ENCODE measurements around the gene SLC6A9. TPM values are rescaled to one million over a fixed set of nuclear protein-coding genes. Genes with fewer than 3 reads are reported as not detected.

The SLC6A9 gene
- total RNA-seq, 1 experiment from 2014 or later, result 12.8 TPM

DNA sequence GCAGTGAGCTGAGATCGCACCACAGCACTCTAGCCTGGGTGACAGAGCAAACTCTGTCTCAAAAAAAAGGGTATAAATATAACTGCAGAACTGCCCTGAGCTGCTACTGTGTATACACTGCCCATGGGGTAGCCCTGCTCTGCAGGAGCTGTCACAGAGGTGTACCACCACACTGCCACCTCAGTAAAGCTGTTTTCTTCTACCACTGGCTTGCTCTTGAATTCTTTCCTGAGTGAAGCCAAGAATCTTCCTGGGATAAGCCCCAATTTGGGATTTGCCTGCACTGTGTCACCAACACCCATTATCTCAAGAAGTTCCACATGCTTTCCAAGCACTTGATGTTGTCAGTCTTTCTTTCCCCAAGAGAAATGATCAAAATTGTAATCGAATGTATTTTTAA lies 30.6 kb upstream of the SLC6A9 start:
- Histone ChIP-seq H3K4me1 (ENCODE audit: control insufficient read depth in 1 of 2, insufficient read depth in 2 of 2, low read length in 2 of 2) (peaks cover 0 to 13% of the 10 kb centered on the region in 2 experiments; a peak in 2 of 4 replicates), H4K20me1 (ENCODE audit: insufficient read depth) (no peaks in the 10 kb centered on the region), H3K9ac (ENCODE audit: low read length) (no peak overlapping the region), H3K4me2 (ENCODE audit: low read length) (no peak overlapping the region), H3K27ac (ENCODE audit: low read depth, low read length) (no peak overlapping the region), H3K9me3 (ENCODE audit: control insufficient read depth in 1 of 2, insufficient read depth in 1 of 2, low read depth in 1 of 2, low read length in 2 of 2) (no peaks in the 10 kb centered on the region), H3K36me3 (ENCODE audit: control insufficient read depth in 1 of 2, insufficient read depth in 2 of 2, low read length in 2 of 2) (no peaks in the 10 kb centered on the region), H3K9me2 (ENCODE audit: insufficient read depth) (no peaks in the 10 kb centered on the region), H3K27me3 (ENCODE audit: insufficient read depth, low read length) (no peaks in the 10 kb centered on the region), H3K4me3 (replicated peaks in 1 of 2; ENCODE audit: low read depth in 1 of 2, low read length in 2 of 2) (no peak overlapping the region), H2AFZ (ENCODE audit: low read depth, low read length, poor library complexity, severe bottlenecking) (no peak overlapping the region), H3K79me2 (ENCODE audit: insufficient read depth, low read length) (no peaks in the 10 kb centered on the region)
- TF ChIP-seq, protein P1, sequence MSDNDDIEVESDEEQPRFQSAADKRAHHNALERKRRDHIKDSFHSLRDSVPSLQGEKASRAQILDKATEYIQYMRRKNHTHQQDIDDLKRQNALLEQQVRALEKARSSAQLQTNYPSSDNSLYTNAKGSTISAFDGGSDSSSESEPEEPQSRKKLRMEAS (IDR thresholded peaks at IDR 0.05), result no peak
- TF ChIP-seq FOSL1 (IDR thresholded peaks at IDR 0.05; ENCODE audit: low read depth), result no peak
- no peak for TF ChIP-seq EZH2phosphoT487 (IDR thresholded peaks at IDR 0.05; ENCODE audit: borderline replicate concordance)
- TF ChIP-seq POLR2AphosphoS5 (IDR thresholded peaks at IDR 0.05; ENCODE audit: low read depth, low read length), result no peak
- no peak for TF ChIP-seq SRF (IDR thresholded peaks at IDR 0.05; ENCODE audit: low read depth)
- TF ChIP-seq, protein P2, sequence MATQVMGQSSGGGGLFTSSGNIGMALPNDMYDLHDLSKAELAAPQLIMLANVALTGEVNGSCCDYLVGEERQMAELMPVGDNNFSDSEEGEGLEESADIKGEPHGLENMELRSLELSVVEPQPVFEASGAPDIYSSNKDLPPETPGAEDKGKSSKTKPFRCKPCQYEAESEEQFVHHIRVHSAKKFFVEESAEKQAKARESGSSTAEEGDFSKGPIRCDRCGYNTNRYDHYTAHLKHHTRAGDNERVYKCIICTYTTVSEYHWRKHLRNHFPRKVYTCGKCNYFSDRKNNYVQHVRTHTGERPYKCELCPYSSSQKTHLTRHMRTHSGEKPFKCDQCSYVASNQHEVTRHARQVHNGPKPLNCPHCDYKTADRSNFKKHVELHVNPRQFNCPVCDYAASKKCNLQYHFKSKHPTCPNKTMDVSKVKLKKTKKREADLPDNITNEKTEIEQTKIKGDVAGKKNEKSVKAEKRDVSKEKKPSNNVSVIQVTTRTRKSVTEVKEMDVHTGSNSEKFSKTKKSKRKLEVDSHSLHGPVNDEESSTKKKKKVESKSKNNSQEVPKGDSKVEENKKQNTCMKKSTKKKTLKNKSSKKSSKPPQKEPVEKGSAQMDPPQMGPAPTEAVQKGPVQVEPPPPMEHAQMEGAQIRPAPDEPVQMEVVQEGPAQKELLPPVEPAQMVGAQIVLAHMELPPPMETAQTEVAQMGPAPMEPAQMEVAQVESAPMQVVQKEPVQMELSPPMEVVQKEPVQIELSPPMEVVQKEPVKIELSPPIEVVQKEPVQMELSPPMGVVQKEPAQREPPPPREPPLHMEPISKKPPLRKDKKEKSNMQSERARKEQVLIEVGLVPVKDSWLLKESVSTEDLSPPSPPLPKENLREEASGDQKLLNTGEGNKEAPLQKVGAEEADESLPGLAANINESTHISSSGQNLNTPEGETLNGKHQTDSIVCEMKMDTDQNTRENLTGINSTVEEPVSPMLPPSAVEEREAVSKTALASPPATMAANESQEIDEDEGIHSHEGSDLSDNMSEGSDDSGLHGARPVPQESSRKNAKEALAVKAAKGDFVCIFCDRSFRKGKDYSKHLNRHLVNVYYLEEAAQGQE (IDR thresholded peaks at IDR 0.05; ENCODE audit: low read depth), result no peak
- DNase-seq (ENCODE audit: low read depth, low spot score) (no peak), ATAC-seq (no peak)
- intact Hi-C loops (cut with micrococcal nuclease), result no loop called here
- ChIA-PET POLR2A (no interaction called here), RAD21 (ENCODE audit: low non-redundant PET in 1 of 2, low total read pairs in 2 of 2, uncharacterized antibody in 2 of 2, unreplicated experiment in 2 of 2) (no interaction called here), CTCF (no interaction called here)
- BruUV-seq (replicated peaks), result no TSS peak

DNA sequence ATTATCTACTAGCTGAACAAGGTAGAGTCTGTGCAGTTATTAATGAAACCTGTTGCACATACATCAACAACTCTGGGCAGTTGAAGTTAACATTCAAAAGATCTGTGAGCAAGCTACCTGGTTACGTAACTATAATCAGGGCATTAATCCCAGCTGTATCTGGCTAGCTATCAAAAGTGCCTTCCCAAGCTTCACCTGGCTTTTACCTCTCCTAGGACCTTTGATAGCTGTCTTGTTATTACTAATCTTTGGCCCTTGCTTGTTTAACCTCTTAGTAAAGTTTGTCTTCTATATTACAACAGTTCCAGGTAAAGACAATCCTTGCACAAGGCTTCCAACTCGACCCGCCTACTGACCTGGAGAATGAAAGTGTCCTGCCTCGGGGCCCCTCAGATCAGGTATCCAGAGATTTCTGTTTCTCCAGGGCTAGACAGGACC lies 29.6 kb upstream of the SLC6A9 start:
- Histone ChIP-seq H3K36me3 (ENCODE audit: control insufficient read depth in 1 of 2, insufficient read depth in 2 of 2, low read length in 2 of 2) (no peaks in the 10 kb centered on the region), H3K9ac (ENCODE audit: low read length) (no peak overlapping the region), H3K79me2 (ENCODE audit: insufficient read depth, low read length) (no peaks in the 10 kb centered on the region), H2AFZ (ENCODE audit: low read depth, low read length, poor library complexity, severe bottlenecking) (no peak overlapping the region), H3K9me3 (ENCODE audit: control insufficient read depth in 1 of 2, insufficient read depth in 1 of 2, low read depth in 1 of 2, low read length in 2 of 2) (no peaks in the 10 kb centered on the region), H3K27me3 (ENCODE audit: insufficient read depth, low read length) (no peaks in the 10 kb centered on the region), H3K4me1 (ENCODE audit: control insufficient read depth in 1 of 2, insufficient read depth in 2 of 2, low read length in 2 of 2) (peaks cover 0 to 13% of the 10 kb centered on the region in 2 experiments; a peak in 2 of 4 replicates), H3K9me2 (ENCODE audit: insufficient read depth) (no peaks in the 10 kb centered on the region), H3K27ac (ENCODE audit: low read depth, low read length) (no peak overlapping the region), H3K4me3 (replicated peaks in 1 of 2; ENCODE audit: low read depth in 1 of 2, low read length in 2 of 2) (no peak overlapping the region), H4K20me1 (ENCODE audit: insufficient read depth) (no peaks in the 10 kb centered on the region), H3K4me2 (ENCODE audit: low read length) (no peak overlapping the region)
- intact Hi-C loops (cut with micrococcal nuclease), result no loop called here
- BruUV-seq (replicated peaks), result no TSS peak
- ATAC-seq, result no peak
- POLR2A ChIA-PET, result no interaction called here
- CTCF ChIA-PET, result no interaction called here
- no peak for DNase-seq (ENCODE audit: low read depth, low spot score)
- RAD21 ChIA-PET (ENCODE audit: low non-redundant PET in 1 of 2, low total read pairs in 2 of 2, uncharacterized antibody in 2 of 2, unreplicated experiment in 2 of 2), result no interaction called here
- no peak for TF ChIP-seq POLR2A (IDR thresholded peaks at IDR 0.05; ENCODE audit: borderline replicate concordance, extremely low read depth, insufficient read depth, insufficient read length)
- TF ChIP-seq, protein P3, sequence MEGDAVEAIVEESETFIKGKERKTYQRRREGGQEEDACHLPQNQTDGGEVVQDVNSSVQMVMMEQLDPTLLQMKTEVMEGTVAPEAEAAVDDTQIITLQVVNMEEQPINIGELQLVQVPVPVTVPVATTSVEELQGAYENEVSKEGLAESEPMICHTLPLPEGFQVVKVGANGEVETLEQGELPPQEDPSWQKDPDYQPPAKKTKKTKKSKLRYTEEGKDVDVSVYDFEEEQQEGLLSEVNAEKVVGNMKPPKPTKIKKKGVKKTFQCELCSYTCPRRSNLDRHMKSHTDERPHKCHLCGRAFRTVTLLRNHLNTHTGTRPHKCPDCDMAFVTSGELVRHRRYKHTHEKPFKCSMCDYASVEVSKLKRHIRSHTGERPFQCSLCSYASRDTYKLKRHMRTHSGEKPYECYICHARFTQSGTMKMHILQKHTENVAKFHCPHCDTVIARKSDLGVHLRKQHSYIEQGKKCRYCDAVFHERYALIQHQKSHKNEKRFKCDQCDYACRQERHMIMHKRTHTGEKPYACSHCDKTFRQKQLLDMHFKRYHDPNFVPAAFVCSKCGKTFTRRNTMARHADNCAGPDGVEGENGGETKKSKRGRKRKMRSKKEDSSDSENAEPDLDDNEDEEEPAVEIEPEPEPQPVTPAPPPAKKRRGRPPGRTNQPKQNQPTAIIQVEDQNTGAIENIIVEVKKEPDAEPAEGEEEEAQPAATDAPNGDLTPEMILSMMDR (IDR thresholded peaks at IDR 0.05 in 2 of 3, conservative IDR thresholded peaks at IDR 0.05 in 1 of 3; ENCODE audit: borderline replicate concordance in 1 of 3, insufficient read depth in 1 of 3, low read depth in 2 of 3, low read length in 2 of 3), result no peak
- TF ChIP-seq FOSL1 (IDR thresholded peaks at IDR 0.05; ENCODE audit: low read depth), result no peak
- TF ChIP-seq EGR1 (IDR thresholded peaks at IDR 0.05; ENCODE audit: low read depth), result no peak
- TF ChIP-seq, protein P4, sequence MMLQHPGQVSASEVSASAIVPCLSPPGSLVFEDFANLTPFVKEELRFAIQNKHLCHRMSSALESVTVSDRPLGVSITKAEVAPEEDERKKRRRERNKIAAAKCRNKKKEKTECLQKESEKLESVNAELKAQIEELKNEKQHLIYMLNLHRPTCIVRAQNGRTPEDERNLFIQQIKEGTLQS (IDR thresholded peaks at IDR 0.05), result no peak
- TF ChIP-seq, protein P5, sequence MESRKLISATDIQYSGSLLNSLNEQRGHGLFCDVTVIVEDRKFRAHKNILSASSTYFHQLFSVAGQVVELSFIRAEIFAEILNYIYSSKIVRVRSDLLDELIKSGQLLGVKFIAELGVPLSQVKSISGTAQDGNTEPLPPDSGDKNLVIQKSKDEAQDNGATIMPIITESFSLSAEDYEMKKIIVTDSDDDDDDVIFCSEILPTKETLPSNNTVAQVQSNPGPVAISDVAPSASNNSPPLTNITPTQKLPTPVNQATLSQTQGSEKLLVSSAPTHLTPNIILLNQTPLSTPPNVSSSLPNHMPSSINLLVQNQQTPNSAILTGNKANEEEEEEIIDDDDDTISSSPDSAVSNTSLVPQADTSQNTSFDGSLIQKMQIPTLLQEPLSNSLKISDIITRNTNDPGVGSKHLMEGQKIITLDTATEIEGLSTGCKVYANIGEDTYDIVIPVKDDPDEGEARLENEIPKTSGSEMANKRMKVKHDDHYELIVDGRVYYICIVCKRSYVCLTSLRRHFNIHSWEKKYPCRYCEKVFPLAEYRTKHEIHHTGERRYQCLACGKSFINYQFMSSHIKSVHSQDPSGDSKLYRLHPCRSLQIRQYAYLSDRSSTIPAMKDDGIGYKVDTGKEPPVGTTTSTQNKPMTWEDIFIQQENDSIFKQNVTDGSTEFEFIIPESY (IDR thresholded peaks at IDR 0.05; ENCODE audit: extremely low read depth, insufficient replicate concordance, low read length), result no peak
- no peak for TF ChIP-seq EZH2 (IDR thresholded peaks at IDR 0.05)
- no peak for TF ChIP-seq RAD21 (IDR thresholded peaks at IDR 0.05; ENCODE audit: low read depth)
- TF ChIP-seq JUND (IDR thresholded peaks at IDR 0.05), result no peak

Data from HCT116 (cell line).